Osteoblast (primary cell): ENCODE results near the gene TRMT1. TPM values are rescaled to one million over a fixed set of nuclear protein-coding genes. Genes with fewer than 3 reads are reported as not detected.

Experiments used
- total RNA-seq: library from RNA; depleted of rRNA; stranded (reverse); fragments of >200 nt; gene quantifications from 2 replicates; pipeline ENCODE4 v1.2.3, GENCODE V29; 2012

The TRMT1 gene
- total RNA-seq, 1 donor: 29.7 TPM

Other genes with a start within 250 kb of the TRMT1 start
- gene DNASE2, start 235.3 kb downstream of the TRMT1 start, total RNA-seq: 48.1 and 61.0 TPM in 2 replicates
- gene KLF1, start 229.5 kb downstream of the TRMT1 start, total RNA-seq: not detected in 2 replicates
- 23.0 and 31.1 TPM in 2 replicates for gene GCDH, start 225.6 kb downstream of the TRMT1 start, total RNA-seq
- gene SYCE2, start 197.4 kb downstream of the TRMT1 start, total RNA-seq: 0.29 TPM in 1 of 2 replicates, not detected in the other
- gene FARSA, start 183.0 kb downstream of the TRMT1 start, total RNA-seq: 41.0 and 47.8 TPM in 2 replicates
- 1,685 and 1,980 TPM in 2 replicates for gene CALR, start 178.1 kb downstream of the TRMT1 start, total RNA-seq
- 80.2 and 84.0 TPM in 2 replicates for gene RAD23A, start 170.9 kb downstream of the TRMT1 start, total RNA-seq
- 15.2 and 16.8 TPM in 2 replicates for gene GADD45GIP1, start 159.5 kb downstream of the TRMT1 start, total RNA-seq
- not detected in 2 replicates for gene DAND5, start 147.2 kb downstream of the TRMT1 start, total RNA-seq
- 114 and 122 TPM in 2 replicates for gene NFIX, start 121.3 kb downstream of the TRMT1 start, total RNA-seq
- 0.29 and 0.36 TPM in 2 replicates for gene LYL1, start 13.9 kb downstream of the TRMT1 start, total RNA-seq
- 53.9 and 62.5 TPM in 2 replicates for gene NACC1, start 1.5 kb upstream of the TRMT1 start, total RNA-seq
- gene STX10, start 33.6 kb upstream of the TRMT1 start, total RNA-seq: 78.4 and 81.1 TPM in 2 replicates
- 14.8 and 15.9 TPM in 2 replicates for gene IER2, start 33.7 kb upstream of the TRMT1 start, total RNA-seq